Left colon (tissue), 2 donors: ENCODE measurements around the gene DDR2. TPM values are rescaled to one million over a fixed set of nuclear protein-coding genes. Genes with fewer than 3 reads are reported as not detected.
"Not testable (repeated sequence)": the region's sequence is repeated elsewhere in the genome, so short reads cannot be mapped to it uniquely, and the experiment has no call there.

Experiments
- ATAC-seq: fragments of 200-7000 bp; cut with Tn5 transposase; one replicate; pipeline ENCODE4 v1.9.1; 2020; ENCODE audit warnings: mild to moderate bottlenecking, moderate library complexity
- DNase-seq, 2 donors: peaks; one replicate each; pipeline ENCODE4 v3.0.0-alpha.2; 2020
- intact Hi-C, 2 donors: fragments of 100-400 bp; cut with DNase I in 1 of 2; cut with micrococcal nuclease in 1 of 2; formaldehyde crosslinking; loops; one replicate each; pipeline versions ENCODE4 v1.11.2 to v1.14.0; 2022; cut with DNase I, micrococcal nuclease
- long read RNA-seq: library from polyadenylated mRNA; unstranded; transcript quantifications from one replicate; pipeline ENCODE4 v2.0.0, GENCODE V29; 2021
- total RNA-seq, 2 donors: library from RNA; stranded (reverse); fragmentation: NEBNext Ultra II Directional; extraction: Animal tissue kit (Norgen Biotek cat#: 25700); gene quantifications; one replicate each; pipeline ENCODE4 v1.2.1, GENCODE V29; 2021
- donor health status: DM: no; HTN: no; CAD: no.
- donor health status: DM: yes; HTN: yes; CAD: no.

The DDR2 gene
- 10 to 100 TPM; 18.7 to 36.9 TPM for total RNA-seq
- long read RNA-seq, partial matches to known transcripts, result 6 of 9 reads
- long read RNA-seq, other reads (novel, unspliced or antisense), result 3 of 9 reads

- intact Hi-C loops, result no loop called here
- no peak for ATAC-seq
- peak; percentile 38 to 44 for DNase-seq
Measured at GRCh38 chr1:162632217-162632666, at the start of gene DDR2. Gene DDR2 (plus strand): TSS chr1:162632464. CDS start chr1:162719064, 86,600 bp downstream.

- DNase-seq, intact Hi-C loops: not testable (repeated sequence)
- peak; percentile 70 for ATAC-seq
Measured at GRCh38 chr1:162582901-162583300, 49.4 kb upstream of the DDR2 start.

GRCh38 chr1:162585101-162585500, 47.2 kb upstream of the DDR2 start:
- intact Hi-C loops, ATAC-seq, DNase-seq: not testable (repeated sequence)

GRCh38 chr1:162587347-162587746, 44.9 kb upstream of the DDR2 start:
- peak; percentile 39 for ATAC-seq
- DNase-seq, result no peak
- intact Hi-C loops, result no loop called here

GRCh38 chr1:162587761-162588260, 44.5 kb upstream of the DDR2 start:
- intact Hi-C loops, result no loop called here
- no peak for DNase-seq
- ATAC-seq, result no peak

- ATAC-seq (no peak), DNase-seq (no peak)
- intact Hi-C loops, result no loop called here
Measured at GRCh38 chr1:162590101-162590500, 42.2 kb upstream of the DDR2 start.

- DNase-seq (no peak), ATAC-seq (no peak)
- intact Hi-C loops, result no loop called here
Measured at GRCh38 chr1:162590686-162591085, 41.6 kb upstream of the DDR2 start.

GRCh38 chr1:162596514-162597170, 35.6 kb upstream of the DDR2 start:
- ATAC-seq, result peak; percentile 65
- DNase-seq, result no peak
- intact Hi-C loops, result no loop called here

- ATAC-seq, result no peak
- intact Hi-C loops, result no loop called here
- DNase-seq, result no peak
Measured at GRCh38 chr1:162599451-162599850, 32.8 kb upstream of the DDR2 start.

- ATAC-seq, intact Hi-C loops: not testable (repeated sequence)
Measured at GRCh38 chr1:162603117-162603516, 29.1 kb upstream of the DDR2 start.

GRCh38 chr1:162605225-162605927, 26.9 kb upstream of the DDR2 start:
- no peak for DNase-seq
- no peak for ATAC-seq
- intact Hi-C loops, result no loop called here

More at GRCh38 chr1:162603117-162603516, 29.1 kb upstream of the DDR2 start:
- not testable (repeated sequence) for DNase-seq

GRCh38 chr1:162609306-162609705, 23.0 kb upstream of the DDR2 start:
- intact Hi-C loops, result no loop called here
- no peak for DNase-seq

GRCh38 chr1:162612606-162613400, 19.5 kb upstream of the DDR2 start:
- intact Hi-C loops, result loop anchor here in 1 of 2 donors (10.0 kb wide), 1 partner anchor 192 kb away; no protein-coding TSS in a partner anchor
- ATAC-seq (peak; percentile 26), DNase-seq (no peak)

More at GRCh38 chr1:162609306-162609705, 23.0 kb upstream of the DDR2 start:
- ATAC-seq, result no peak

- DNase-seq (no peak), ATAC-seq (no peak)
- intact Hi-C loops, result loop anchor here in 1 of 2 donors (10.0 kb wide), 1 partner anchor 188 kb away; no protein-coding TSS in a partner anchor
Measured at GRCh38 chr1:162616848-162617247, 15.4 kb upstream of the DDR2 start.

- no peak for ATAC-seq
- no peak for DNase-seq
- intact Hi-C loops, result loop anchor here in 1 of 2 donors (10.0 kb wide), 1 partner anchor 187 kb away; no protein-coding TSS in a partner anchor
Measured at GRCh38 chr1:162617513-162617912, 14.8 kb upstream of the DDR2 start.

GRCh38 chr1:162619076-162619475, 13.2 kb upstream of the DDR2 start:
- no peak for DNase-seq
- ATAC-seq, result no peak
- intact Hi-C loops, result loop anchor here in 1 of 2 donors (10.0 kb wide), 1 partner anchor 186 kb away; no protein-coding TSS in a partner anchor

- intact Hi-C loops, result no loop called here
- DNase-seq (no peak), ATAC-seq (no peak)
Measured at GRCh38 chr1:162621256-162621655, 11.0 kb upstream of the DDR2 start.

GRCh38 chr1:162625679-162626078, 6.6 kb upstream of the DDR2 start:
- DNase-seq, result no peak

GRCh38 chr1:162626094-162626493, 6.2 kb upstream of the DDR2 start:
- intact Hi-C loops, result no loop called here
- DNase-seq, result no peak
- no peak for ATAC-seq

More at GRCh38 chr1:162625679-162626078, 6.6 kb upstream of the DDR2 start:
- ATAC-seq, result no peak
- intact Hi-C loops, result no loop called here
